ENCODE results near the gene OR5AR1. TPM values are rescaled to one million over a fixed set of nuclear protein-coding genes. Genes with fewer than 3 reads are reported as not detected.
"Not testable (repeated sequence)": the region's sequence is repeated elsewhere in the genome, so short reads cannot be mapped to it uniquely, and the experiment has no call there.

The OR5AR1 gene
- total RNA-seq, 1 donor from 2014 or later, result not detected

DNA sequence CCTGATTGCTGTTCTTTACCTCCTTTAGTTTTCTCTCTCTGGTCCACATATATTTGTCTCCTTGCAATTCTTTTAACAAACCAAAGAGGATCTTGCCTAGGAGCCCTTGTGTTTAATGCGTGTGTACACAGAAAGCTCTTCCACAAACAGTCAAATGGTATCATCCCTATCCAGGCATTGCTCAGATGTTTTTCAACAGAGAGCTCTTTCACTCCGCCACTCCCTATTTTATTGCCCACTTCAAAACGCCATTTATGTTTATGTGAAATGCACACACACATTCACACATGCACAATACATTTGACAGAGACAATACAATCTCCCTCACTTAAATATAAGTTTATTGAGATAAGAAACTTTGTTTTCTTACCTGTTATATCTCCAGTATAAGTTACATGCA, 26.0 kb upstream of the OR5AR1 start:
- Histone ChIP-seq H3K27me3 (no peaks in the 10 kb centered on the region), H3K9me3 (no peaks in the 10 kb centered on the region), H3K4me3 (no peak overlapping the region), H3K27ac (no peak overlapping the region), H3K36me3 (no peaks in the 10 kb centered on the region), H3K4me1 (no peaks in the 10 kb centered on the region)
- DNase-seq (ENCODE audit: extremely low spot score in 2 of 2), result no peak
- intact Hi-C loops (cut with DNase I), result no loop called here
- TF ChIP-seq POLR2AphosphoS5 (IDR thresholded peaks at IDR 0.05; ENCODE audit: insufficient read depth in 1 of 2, low read depth in 1 of 2), result no peak
- no peak for TF ChIP-seq POLR2A (IDR thresholded peaks at IDR 0.05)
- TF ChIP-seq, protein P1, sequence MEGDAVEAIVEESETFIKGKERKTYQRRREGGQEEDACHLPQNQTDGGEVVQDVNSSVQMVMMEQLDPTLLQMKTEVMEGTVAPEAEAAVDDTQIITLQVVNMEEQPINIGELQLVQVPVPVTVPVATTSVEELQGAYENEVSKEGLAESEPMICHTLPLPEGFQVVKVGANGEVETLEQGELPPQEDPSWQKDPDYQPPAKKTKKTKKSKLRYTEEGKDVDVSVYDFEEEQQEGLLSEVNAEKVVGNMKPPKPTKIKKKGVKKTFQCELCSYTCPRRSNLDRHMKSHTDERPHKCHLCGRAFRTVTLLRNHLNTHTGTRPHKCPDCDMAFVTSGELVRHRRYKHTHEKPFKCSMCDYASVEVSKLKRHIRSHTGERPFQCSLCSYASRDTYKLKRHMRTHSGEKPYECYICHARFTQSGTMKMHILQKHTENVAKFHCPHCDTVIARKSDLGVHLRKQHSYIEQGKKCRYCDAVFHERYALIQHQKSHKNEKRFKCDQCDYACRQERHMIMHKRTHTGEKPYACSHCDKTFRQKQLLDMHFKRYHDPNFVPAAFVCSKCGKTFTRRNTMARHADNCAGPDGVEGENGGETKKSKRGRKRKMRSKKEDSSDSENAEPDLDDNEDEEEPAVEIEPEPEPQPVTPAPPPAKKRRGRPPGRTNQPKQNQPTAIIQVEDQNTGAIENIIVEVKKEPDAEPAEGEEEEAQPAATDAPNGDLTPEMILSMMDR (IDR thresholded peaks at IDR 0.05), result no peak

DNA sequence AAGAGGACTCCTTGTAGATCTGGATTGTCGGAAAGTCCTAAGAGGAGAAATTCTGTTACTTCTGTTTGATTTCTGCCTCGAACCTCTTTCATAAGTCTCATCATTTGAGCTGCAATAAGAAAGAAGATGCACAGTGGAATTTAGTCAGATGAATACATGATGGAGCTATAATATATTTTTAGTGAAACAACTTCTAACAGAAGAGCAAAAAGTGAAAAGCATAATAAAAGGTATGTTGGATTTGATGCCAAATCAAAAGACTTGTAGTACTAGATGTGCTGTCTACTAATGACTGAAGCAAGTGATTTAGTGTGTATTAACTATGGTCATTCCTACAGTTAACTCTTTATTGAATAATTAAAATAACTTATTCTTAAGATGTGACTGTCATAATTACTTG, 21.1 kb upstream of the OR5AR1 start, which contains the start of gene OR5AP2:
TSS of gene OR5AP2 (minus strand) at position 101 of the 400 bp plus-strand sequence. CDS start at position 101, 0 bp downstream.
- H3K27me3 ChIP-seq, result no peaks in the 10 kb centered on the region
- H3K4me3 ChIP-seq, result no peak within 1 kb of the TSS
- no peaks in the 10 kb centered on the region for H3K36me3 ChIP-seq
- no peaks in the 10 kb centered on the region for H3K9me3 ChIP-seq
- no peak within 1 kb of the TSS for H3K27ac ChIP-seq
- intact Hi-C loops (cut with DNase I), result no loop called here
- no peak for DNase-seq (ENCODE audit: extremely low spot score in 2 of 2)
- no peaks in the 10 kb centered on the region for H3K4me1 ChIP-seq
- TF ChIP-seq POLR2A (IDR thresholded peaks at IDR 0.05) (no peak), POLR2AphosphoS5 (IDR thresholded peaks at IDR 0.05; ENCODE audit: insufficient read depth in 1 of 2, low read depth in 1 of 2) (no peak)
- TF ChIP-seq, protein P1 (IDR thresholded peaks at IDR 0.05), result no peak

DNA sequence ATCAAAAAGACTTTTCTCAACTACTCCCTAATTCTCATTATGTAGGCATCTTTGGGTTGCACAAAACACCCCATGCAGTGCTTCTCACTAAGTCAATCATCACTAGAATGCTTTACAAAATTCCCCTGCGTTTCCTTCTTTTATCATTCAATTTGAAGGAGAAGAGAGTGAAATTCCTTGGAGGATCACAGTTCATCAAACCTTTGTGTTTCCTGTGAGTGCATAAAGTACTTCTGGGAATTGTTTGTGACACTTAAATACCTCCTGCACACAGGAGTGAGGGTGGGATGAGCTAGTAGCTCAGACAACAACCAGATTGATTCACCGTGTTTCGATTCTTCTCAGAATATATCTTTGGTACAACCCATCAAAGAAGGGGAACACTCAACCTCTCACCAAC, 3.7 kb upstream of the OR5AR1 start:
- H3K4me3 ChIP-seq, result no peak overlapping the region
- H3K9me3 ChIP-seq, result no peaks in the 10 kb centered on the region
- H3K27me3 ChIP-seq, result no peaks in the 10 kb centered on the region
- no peak for DNase-seq (ENCODE audit: extremely low spot score in 2 of 2)
- intact Hi-C loops (cut with DNase I), result no loop called here
- H3K4me1 ChIP-seq, result no peaks in the 10 kb centered on the region
- H3K27ac ChIP-seq, result no peak overlapping the region
- no peaks in the 10 kb centered on the region for H3K36me3 ChIP-seq
- TF ChIP-seq POLR2A (IDR thresholded peaks at IDR 0.05) (no peak), POLR2AphosphoS5 (IDR thresholded peaks at IDR 0.05; ENCODE audit: insufficient read depth in 1 of 2, low read depth in 1 of 2) (no peak)
- TF ChIP-seq, protein P1 (IDR thresholded peaks at IDR 0.05), result no peak

DNA sequence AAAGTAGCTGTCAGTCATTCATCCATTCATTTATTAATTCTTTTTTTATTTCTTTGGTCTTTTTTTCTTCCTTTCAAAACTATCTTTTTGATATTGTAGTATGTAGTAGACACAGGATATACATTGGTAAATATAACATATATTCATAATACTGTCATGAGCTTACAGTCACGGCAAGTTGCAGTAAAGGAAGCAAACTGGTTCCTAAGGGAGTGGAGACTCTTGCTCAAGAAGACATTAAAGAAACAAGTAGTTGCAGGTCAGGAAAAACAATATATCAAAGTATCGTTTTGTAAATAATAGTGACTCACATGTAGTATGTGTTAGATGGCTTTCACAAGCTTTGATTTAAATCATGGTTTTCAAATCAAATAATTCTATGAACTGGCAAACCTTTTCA, 7.5 kb downstream of the OR5AR1 start:
- no peaks in the 10 kb centered on the region for H3K27me3 ChIP-seq
- H3K9me3 ChIP-seq, result no peaks in the 10 kb centered on the region
- TF ChIP-seq POLR2AphosphoS5 (IDR thresholded peaks at IDR 0.05; ENCODE audit: insufficient read depth in 1 of 2, low read depth in 1 of 2) (no peak), POLR2A (IDR thresholded peaks at IDR 0.05) (no peak)
- TF ChIP-seq, protein P1 (IDR thresholded peaks at IDR 0.05), result no peak
- no peak for DNase-seq (ENCODE audit: extremely low spot score in 2 of 2)
- intact Hi-C loops (cut with DNase I), result no loop called here
- H3K36me3 ChIP-seq, result no peaks in the 10 kb centered on the region
- no peak overlapping the region for H3K27ac ChIP-seq
- no peak overlapping the region for H3K4me3 ChIP-seq
- no peaks in the 10 kb centered on the region for H3K4me1 ChIP-seq

DNA sequence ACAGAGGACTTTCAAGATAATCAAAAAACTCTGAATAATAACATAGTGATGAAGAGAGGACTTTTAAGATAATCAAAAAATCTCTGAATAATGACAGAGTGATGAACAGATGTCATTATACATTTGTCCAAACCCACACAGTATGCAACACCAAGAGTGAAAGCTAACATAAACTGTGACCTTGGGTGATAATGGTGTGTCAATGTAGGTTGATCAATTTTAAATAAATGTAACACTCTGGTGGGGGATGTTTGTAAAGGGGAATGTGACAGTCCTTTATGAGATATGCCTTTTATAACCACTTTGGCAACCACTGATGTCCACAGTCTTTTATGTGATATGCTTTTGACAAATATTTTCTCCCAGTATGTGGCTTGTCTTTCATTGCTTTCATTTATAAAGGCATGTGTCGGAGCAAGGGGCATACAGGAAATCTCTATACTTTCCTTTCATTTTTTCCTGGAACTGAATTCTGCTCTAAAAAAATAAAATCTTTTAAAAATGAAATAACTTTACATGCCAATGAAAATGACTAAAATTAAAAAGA, 25.1 kb downstream of the OR5AR1 start:
- no peaks in the 10 kb centered on the region for H3K27me3 ChIP-seq
- no peak for DNase-seq (ENCODE audit: extremely low spot score in 2 of 2)
- TF ChIP-seq, protein P1 (IDR thresholded peaks at IDR 0.05), result no peak
- no peak for TF ChIP-seq POLR2AphosphoS5 (IDR thresholded peaks at IDR 0.05; ENCODE audit: insufficient read depth in 1 of 2, low read depth in 1 of 2)
- TF ChIP-seq POLR2A (IDR thresholded peaks at IDR 0.05), result no peak
- no peaks in the 10 kb centered on the region for H3K9me3 ChIP-seq
- no peaks in the 10 kb centered on the region for H3K36me3 ChIP-seq
- H3K4me3 ChIP-seq, result no peak overlapping the region
- no peak overlapping the region for H3K27ac ChIP-seq
- H3K4me1 ChIP-seq, result no peaks in the 10 kb centered on the region
- intact Hi-C loops (cut with DNase I), result no loop called here

DNA sequence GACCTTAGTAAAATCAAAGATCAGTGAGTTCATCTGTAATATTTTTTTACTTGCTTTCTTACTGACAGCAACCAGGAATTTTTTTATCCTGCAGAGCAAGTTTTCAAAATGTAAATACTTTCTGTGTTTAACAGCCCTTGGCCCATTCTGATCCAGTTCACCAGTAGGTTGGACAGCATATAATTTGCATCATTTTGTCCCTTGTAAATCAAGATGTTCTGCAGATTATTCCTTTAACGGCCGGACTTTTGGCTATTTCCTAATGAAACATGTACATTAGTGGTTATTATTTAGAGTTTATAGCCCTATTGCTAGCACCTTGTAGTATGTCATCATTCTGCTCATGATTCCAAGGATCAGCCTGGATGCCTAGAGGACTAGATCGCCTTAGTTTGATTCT, 27.7 kb downstream of the OR5AR1 start:
- H3K36me3 ChIP-seq; H3K4me3 ChIP-seq; DNase-seq (ENCODE audit: extremely low spot score in 2 of 2); H3K27me3 ChIP-seq; intact Hi-C loops (cut with DNase I); H3K27ac ChIP-seq; H3K4me1 ChIP-seq; H3K9me3 ChIP-seq: not testable (repeated sequence)

All from vagina (tissue), 2 donors.